Measurements from ENCODE around the gene RPL7L1. TPM values are rescaled to one million over a fixed set of nuclear protein-coding genes. Genes with fewer than 3 reads are reported as not detected.

RPL7L1 gene
- 83.3 TPM for polyA plus RNA-seq (2013, experiment 1 of 2)
- 84.5 TPM for polyA plus RNA-seq (2013, experiment 2 of 2)

DNA sequence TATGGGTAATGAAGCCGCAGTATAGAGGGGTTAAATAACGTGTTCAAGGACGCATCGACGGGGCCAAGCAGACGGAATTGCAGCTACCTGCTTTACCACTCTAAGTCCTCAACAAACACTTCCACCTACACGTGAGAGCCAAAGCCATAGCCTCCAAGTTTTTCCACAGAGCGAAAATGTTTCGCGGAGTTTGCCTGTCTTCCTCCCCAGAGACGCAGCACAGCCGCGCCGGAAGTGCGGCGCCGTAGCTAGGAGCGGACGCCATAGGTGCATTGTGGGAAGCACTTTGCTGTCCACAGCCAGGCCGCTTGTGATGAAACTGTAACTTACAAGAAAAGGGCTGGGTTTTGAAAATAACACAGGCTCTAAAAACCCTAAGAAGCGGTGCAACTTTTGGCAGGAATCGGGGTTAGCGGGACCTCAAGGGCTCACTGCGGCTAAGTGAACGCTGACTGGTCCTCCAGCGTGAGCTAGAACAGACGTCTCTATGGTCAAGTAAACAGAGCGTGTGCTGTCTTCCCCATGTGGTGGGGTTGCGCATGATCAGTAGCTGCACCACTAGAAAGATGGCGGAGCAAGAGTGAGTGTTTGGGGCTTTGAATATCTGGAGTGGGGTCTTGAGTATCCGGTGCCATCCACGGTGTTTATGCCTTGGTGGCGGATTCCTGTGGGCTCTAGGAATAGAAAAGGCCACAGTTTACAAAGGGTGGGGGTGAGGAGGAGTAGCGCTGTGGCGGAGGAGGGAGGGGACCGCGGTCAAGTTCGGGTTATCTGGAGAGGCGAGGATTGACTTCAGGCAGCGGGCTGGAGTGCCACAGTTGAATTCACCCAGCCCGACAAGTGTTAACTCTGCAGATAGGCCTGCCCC is at the start of gene RPL7L1:
RPL7L1 (plus strand) TSS at position 245 of the 868 bp plus-strand sequence; CDS start at position 540, 295 bp downstream.
- Histone ChIP-seq H3K36me3 (ENCODE audit: insufficient read depth, low read length) (peaks cover 36% of the 10 kb centered on the region), H3K4me1 (ENCODE audit: insufficient read depth, low read length) (no peaks in the 10 kb centered on the region), H3K9ac (ENCODE audit: low read depth, low read length) (peak within 1 kb of the TSS; percentile 93), H3K9me3 (ENCODE audit: insufficient read depth, low read depth, low read length) (no peaks in the 10 kb centered on the region), H3K27ac (ENCODE audit: low read depth, low read length) (peak within 1 kb of the TSS; percentile 92), H3K4me3 (ENCODE audit: low read length) (peak within 1 kb of the TSS; percentile 88), H3K27me3 (ENCODE audit: insufficient read depth, low read length) (no peaks in the 10 kb centered on the region)
- WGBS: under 1% methylated on average over 39 of the region's 41 CpGs

DNA sequence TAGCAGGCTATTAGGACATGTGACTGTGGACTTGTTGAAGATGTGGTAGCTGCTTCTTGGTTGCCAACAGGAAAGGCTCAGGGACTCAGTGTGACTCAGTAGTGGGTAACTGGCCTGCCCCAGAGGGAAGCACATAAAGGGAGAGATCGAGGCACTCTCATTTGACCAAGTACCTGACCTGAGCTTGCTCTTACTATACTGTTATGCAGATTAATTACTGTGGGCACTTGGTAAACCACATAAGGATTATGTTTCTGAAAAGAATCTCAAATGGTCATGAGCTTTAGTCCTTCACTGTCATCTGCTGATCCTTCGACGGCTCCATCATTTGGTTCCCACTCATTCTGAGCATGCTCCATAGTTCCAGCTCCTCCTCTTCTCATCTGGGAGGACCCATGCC is 48.2 kb upstream of the RPL7L1 start:
- no peaks in the 10 kb centered on the region for H3K9me3 ChIP-seq (ENCODE audit: insufficient read depth, low read depth, low read length)
- no peaks in the 10 kb centered on the region for H3K27me3 ChIP-seq (ENCODE audit: insufficient read depth, low read length)
- no peak overlapping the region for H3K9ac ChIP-seq (ENCODE audit: low read depth, low read length)
- WGBS: 90% methylated on average over 3 of the region's 3 CpGs
- no peaks in the 10 kb centered on the region for H3K4me1 ChIP-seq (ENCODE audit: insufficient read depth, low read length)
- no peak overlapping the region for H3K27ac ChIP-seq (ENCODE audit: low read depth, low read length)
- no peak overlapping the region for H3K4me3 ChIP-seq (ENCODE audit: low read length)
- H3K36me3 ChIP-seq (ENCODE audit: insufficient read depth, low read length): peaks cover 42% of the 10 kb centered on the region

DNA sequence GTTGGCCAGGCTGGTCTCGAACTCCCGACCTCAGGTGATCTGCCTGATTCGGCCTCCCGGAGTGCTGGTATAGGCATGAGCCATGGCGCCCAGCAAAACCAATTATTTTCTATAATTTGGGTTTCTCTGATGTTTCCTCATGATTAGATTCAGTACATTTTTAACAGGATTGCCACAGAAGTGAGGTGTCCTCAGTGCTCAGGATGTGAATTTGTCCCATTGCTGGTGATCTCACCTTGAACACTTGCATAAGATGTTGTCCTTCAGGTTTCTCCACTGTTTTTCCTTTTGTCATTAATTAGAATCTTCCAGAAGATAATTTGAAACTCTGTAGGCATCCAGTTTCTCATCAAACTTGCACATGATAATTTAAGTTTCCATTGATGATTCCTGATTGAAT is 45.4 kb upstream of the RPL7L1 start:
- no peaks in the 10 kb centered on the region for H3K9me3 ChIP-seq (ENCODE audit: insufficient read depth, low read depth, low read length)
- peaks cover 27% of the 10 kb centered on the region for H3K36me3 ChIP-seq (ENCODE audit: insufficient read depth, low read length)
- no peaks in the 10 kb centered on the region for H3K4me1 ChIP-seq (ENCODE audit: insufficient read depth, low read length)
- H3K9ac ChIP-seq (ENCODE audit: low read depth, low read length): no peak overlapping the region
- no peak overlapping the region for H3K4me3 ChIP-seq (ENCODE audit: low read length)
- H3K27ac ChIP-seq (ENCODE audit: low read depth, low read length): no peak overlapping the region
- 97% methylated on average over 5 of the region's 5 CpGs for WGBS
- H3K27me3 ChIP-seq (ENCODE audit: insufficient read depth, low read length): no peaks in the 10 kb centered on the region

DNA sequence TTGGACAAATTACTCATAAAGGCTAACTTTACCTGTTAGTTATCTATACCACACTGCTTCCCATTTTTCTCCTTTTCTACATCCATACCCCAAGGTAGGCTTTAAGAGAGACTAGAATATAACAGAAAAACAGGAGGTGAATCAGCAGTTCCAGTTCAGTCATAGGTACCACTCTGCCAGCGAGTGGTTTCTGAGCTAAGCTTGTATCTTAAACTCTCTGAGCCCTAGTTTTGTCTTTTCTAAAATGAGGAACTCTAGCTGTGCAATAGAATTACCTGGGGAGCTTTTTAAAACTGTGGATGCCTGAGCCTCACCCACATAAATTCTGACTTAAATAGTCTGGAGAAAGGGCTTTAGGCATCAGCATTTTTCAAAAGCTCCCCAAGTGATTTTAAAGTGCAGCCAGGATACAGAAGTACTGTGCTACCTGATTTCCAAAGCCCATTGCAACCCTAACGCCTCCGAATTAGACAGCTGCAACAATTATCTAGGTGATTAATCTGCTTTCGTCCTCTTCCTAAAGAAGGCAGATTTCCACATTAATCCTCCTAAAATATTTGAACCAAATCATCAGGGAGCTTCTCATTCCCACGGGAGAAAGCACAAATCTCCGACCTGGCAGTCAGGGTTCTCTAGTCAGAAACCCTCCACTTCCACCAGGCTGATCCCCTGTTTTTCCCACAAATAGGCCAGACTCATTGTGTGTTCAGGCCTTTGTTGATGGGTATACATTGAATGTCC is 37.4 kb upstream of the RPL7L1 start:
- Histone ChIP-seq H3K36me3 (ENCODE audit: insufficient read depth, low read length) (peaks cover 4% of the 10 kb centered on the region), H3K9ac (ENCODE audit: low read depth, low read length) (no peak overlapping the region), H3K9me3 (ENCODE audit: insufficient read depth, low read depth, low read length) (no peaks in the 10 kb centered on the region), H3K27ac (ENCODE audit: low read depth, low read length) (no peak overlapping the region), H3K27me3 (ENCODE audit: insufficient read depth, low read length) (no peaks in the 10 kb centered on the region), H3K4me1 (ENCODE audit: insufficient read depth, low read length) (no peaks in the 10 kb centered on the region), H3K4me3 (ENCODE audit: low read length) (no peak overlapping the region)
- WGBS: 90% methylated on average over 6 of the region's 6 CpGs

DNA sequence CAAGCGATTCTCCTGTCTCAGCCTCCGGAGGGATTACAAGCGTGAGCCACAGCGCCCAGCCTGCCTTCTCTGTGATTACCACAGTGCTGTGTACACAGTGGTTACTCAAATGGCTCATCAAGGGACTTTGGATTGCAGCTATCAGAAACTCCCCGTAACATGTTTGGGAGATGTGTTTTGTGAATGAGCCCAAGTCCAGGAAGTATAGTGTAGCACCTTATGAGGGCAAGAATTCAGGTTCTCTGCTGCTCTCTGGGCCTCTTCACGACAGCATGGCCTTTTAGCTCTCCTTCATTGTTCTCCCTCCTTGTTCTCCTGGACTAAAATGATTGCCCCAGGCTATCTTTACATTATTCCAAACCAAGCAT is 34.1 kb upstream of the RPL7L1 start:
- Histone ChIP-seq H3K9ac (ENCODE audit: low read depth, low read length) (no peak overlapping the region), H3K27ac (ENCODE audit: low read depth, low read length) (no peak overlapping the region), H3K4me1 (ENCODE audit: insufficient read depth, low read length) (no peaks in the 10 kb centered on the region), H3K4me3 (ENCODE audit: low read length) (no peak overlapping the region), H3K36me3 (ENCODE audit: insufficient read depth, low read length) (peaks cover 4% of the 10 kb centered on the region), H3K27me3 (ENCODE audit: insufficient read depth, low read length) (no peaks in the 10 kb centered on the region), H3K9me3 (ENCODE audit: insufficient read depth, low read depth, low read length) (no peaks in the 10 kb centered on the region)
- WGBS: 96% methylated on average over 6 of the region's 6 CpGs

DNA sequence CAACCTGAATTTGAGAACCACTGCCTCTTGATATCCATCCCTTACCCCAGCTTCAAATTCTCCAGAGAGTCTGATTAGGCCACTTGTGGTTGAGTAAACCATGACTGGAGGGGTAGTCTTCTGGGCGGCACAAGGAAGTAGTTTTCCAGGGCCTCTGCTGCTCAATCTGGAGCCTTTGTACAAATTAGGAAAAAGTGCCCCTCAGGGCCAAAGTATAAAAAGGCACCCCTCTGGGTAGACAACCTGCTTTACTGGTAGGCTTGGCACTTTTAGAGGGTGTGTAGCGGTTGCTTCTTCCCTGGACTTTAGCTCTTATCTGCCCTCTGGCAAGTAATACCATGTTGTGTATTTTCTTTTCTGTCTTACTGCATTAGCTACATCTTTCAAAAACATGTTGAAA is 32.9 kb upstream of the RPL7L1 start:
- Histone ChIP-seq H3K9me3 (ENCODE audit: insufficient read depth, low read depth, low read length) (no peaks in the 10 kb centered on the region), H3K36me3 (ENCODE audit: insufficient read depth, low read length) (peaks cover 4% of the 10 kb centered on the region), H3K4me1 (ENCODE audit: insufficient read depth, low read length) (no peaks in the 10 kb centered on the region), H3K27me3 (ENCODE audit: insufficient read depth, low read length) (no peaks in the 10 kb centered on the region), H3K4me3 (ENCODE audit: low read length) (no peak overlapping the region), H3K27ac (ENCODE audit: low read depth, low read length) (no peak overlapping the region), H3K9ac (ENCODE audit: low read depth, low read length) (no peak overlapping the region)
- WGBS: 97% methylated on average over 2 of the region's 2 CpGs

DNA sequence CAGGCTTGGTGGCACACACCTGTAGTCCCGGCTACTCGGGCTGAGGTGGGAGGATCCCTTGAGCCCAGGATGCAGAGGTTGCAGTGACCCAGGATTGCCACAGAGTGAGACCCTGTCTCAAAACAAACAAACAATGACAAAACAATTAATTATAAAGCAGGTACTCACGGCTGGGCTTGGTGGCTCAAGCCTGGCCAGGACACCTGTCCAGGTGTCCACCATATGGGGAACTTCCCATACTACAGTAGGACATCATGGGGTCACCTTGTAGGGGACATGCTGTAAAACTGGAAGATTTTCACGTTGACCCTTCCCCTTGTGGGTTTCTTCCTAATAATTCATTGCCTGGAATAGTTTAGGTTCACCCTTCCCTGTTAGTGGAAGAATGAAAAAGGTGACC is 30.7 kb upstream of the RPL7L1 start:
- Histone ChIP-seq H3K9ac (ENCODE audit: low read depth, low read length) (no peak overlapping the region), H3K9me3 (ENCODE audit: insufficient read depth, low read depth, low read length) (no peaks in the 10 kb centered on the region), H3K36me3 (ENCODE audit: insufficient read depth, low read length) (peaks cover 17% of the 10 kb centered on the region), H3K27ac (ENCODE audit: low read depth, low read length) (no peak overlapping the region), H3K27me3 (ENCODE audit: insufficient read depth, low read length) (no peaks in the 10 kb centered on the region), H3K4me1 (ENCODE audit: insufficient read depth, low read length) (no peaks in the 10 kb centered on the region), H3K4me3 (ENCODE audit: low read length) (no peak overlapping the region)
- 95% methylated on average over 3 of the region's 4 CpGs for WGBS

DNA sequence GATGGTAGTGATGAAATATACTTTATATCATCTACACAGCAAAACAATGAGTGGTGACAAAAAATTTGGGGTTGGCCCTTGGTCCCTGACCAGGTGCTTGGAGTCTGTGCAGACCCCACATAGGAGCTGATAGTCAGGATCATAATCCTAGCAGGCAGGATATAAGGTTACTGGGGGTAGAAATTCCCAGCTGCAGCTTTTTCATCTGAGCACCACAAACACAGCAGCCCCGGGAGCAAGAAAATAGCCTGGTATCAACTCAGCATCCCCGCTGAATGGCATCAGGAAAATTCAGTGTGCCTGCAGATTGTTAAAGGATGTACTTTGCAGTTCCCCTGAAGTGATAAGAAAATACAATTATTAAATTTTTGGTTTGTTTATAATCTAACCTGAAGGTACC is 27.8 kb upstream of the RPL7L1 start:
- Histone ChIP-seq H3K4me1 (ENCODE audit: insufficient read depth, low read length) (no peaks in the 10 kb centered on the region), H3K4me3 (ENCODE audit: low read length) (no peak overlapping the region), H3K27me3 (ENCODE audit: insufficient read depth, low read length) (no peaks in the 10 kb centered on the region), H3K27ac (ENCODE audit: low read depth, low read length) (no peak overlapping the region), H3K9me3 (ENCODE audit: insufficient read depth, low read depth, low read length) (no peaks in the 10 kb centered on the region), H3K9ac (ENCODE audit: low read depth, low read length) (no peak overlapping the region), H3K36me3 (ENCODE audit: insufficient read depth, low read length) (peaks cover 37% of the 10 kb centered on the region)
- WGBS: 100% methylated on average over 2 of the region's 2 CpGs

DNA sequence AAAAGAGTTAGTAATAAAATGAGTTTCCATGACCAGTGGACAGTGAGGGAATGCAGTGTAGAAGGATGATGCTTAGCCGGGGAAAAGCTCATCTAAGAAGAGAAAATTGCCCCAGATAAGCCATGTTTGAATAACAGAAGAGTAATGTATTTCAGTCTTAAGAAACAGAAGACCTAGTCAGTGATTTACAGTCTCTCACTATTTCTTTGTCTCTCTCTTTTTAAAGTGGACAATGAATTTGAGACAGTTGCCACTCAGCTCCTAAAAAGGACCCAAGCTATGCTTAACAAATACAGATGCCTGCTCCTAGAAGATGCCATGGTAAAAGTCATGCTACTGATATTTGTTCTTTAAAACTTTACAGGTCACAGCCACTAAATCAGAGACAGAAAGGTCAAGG is 19.4 kb upstream of the RPL7L1 start:
- Histone ChIP-seq H3K27ac (ENCODE audit: low read depth, low read length) (no peak overlapping the region), H3K4me3 (ENCODE audit: low read length) (no peak overlapping the region), H3K4me1 (ENCODE audit: insufficient read depth, low read length) (no peaks in the 10 kb centered on the region), H3K27me3 (ENCODE audit: insufficient read depth, low read length) (no peaks in the 10 kb centered on the region), H3K9me3 (ENCODE audit: insufficient read depth, low read depth, low read length) (no peaks in the 10 kb centered on the region), H3K9ac (ENCODE audit: low read depth, low read length) (no peak overlapping the region), H3K36me3 (ENCODE audit: insufficient read depth, low read length) (peaks cover 75% of the 10 kb centered on the region)
- WGBS: 96% methylated on average over 1 of the region's 1 CpG

DNA sequence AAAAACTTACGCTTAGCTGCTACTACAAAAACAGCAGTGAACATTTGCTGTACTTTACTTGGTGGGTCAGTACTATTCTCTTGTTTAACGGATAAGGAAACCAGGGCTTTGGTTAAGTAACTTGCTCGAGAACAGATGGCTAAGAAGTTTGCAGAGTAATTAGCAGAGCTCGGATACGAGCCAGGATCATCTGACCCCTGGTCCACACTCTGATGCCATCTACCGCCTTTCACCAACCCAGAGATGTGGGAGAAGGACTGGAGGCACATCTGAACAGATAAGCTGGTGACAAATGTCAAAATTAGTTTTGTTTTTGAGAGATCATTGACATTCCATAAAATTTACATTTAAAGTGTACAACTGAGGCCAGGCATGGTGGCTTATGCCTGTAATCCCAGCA is 18.9 kb upstream of the RPL7L1 start:
- Histone ChIP-seq H3K36me3 (ENCODE audit: insufficient read depth, low read length) (peaks cover 74% of the 10 kb centered on the region), H3K4me1 (ENCODE audit: insufficient read depth, low read length) (no peaks in the 10 kb centered on the region), H3K4me3 (ENCODE audit: low read length) (no peak overlapping the region), H3K27me3 (ENCODE audit: insufficient read depth, low read length) (no peaks in the 10 kb centered on the region), H3K27ac (ENCODE audit: low read depth, low read length) (no peak overlapping the region), H3K9me3 (ENCODE audit: insufficient read depth, low read depth, low read length) (no peaks in the 10 kb centered on the region), H3K9ac (ENCODE audit: low read depth, low read length) (no peak overlapping the region)
- 94% methylated on average over 6 of the region's 6 CpGs for WGBS

DNA sequence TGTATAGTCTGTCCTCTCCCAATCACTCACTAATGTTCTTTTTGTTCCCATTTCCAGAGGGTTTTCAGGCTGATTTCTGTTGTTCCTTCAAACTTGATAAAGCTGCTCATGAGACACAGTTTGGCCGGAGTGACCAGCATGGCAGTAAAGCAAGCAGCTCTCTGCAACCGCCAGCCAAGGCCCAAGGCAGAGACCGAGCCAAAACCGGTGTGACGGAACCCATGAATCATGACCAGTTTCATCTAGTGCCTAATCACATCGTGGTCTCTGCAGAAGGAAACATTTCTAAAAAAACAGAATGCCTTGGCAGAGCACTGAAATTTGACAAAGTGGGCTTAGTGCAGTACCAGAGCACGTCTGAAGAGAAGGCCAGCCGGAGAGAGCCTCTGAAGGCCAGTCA is 14.8 kb upstream of the RPL7L1 start:
- Histone ChIP-seq H3K4me3 (ENCODE audit: low read length) (no peak overlapping the region), H3K27me3 (ENCODE audit: insufficient read depth, low read length) (no peaks in the 10 kb centered on the region), H3K9ac (ENCODE audit: low read depth, low read length) (no peak overlapping the region), H3K36me3 (ENCODE audit: insufficient read depth, low read length) (peaks cover 73% of the 10 kb centered on the region), H3K4me1 (ENCODE audit: insufficient read depth, low read length) (no peaks in the 10 kb centered on the region), H3K9me3 (ENCODE audit: insufficient read depth, low read depth, low read length) (no peaks in the 10 kb centered on the region), H3K27ac (ENCODE audit: low read depth, low read length) (no peak overlapping the region)
- 95% methylated on average over 8 of the region's 8 CpGs for WGBS
